Gastrocnemius medialis (tissue), 4 donors: ENCODE data around the gene SLX9. TPM values are rescaled to one million over a fixed set of nuclear protein-coding genes. Genes with fewer than 3 reads are reported as not detected.
A peak's percentile ranks its signal among the peaks of the same experiment; 100 is the strongest.

Source experiments
- ATAC-seq, 2 donors: fragments of 150-250 bp; one replicate each; pipeline ENCODE4 v1.9.1; 2016
- DNase-seq, 2 donors: peaks; one replicate each; pipeline ENCODE4 v3.0.0-alpha.2; 2019
- H3K27ac ChIP-seq, 4 donors: fragments of 200-600 bp; sonication (generic); 1 replicate in 1 of 4; 2 replicates in 3 of 4; pipeline ENCODE4 v1.5.1; 2016 to 2018; ENCODE audit warnings: mild to moderate bottlenecking in 2 of 4, moderate library complexity in 1 of 4
- H3K27me3 ChIP-seq, 3 donors: fragments of 200-600 bp; sonication (generic) in 2 of 3; 1 replicate in 1 of 3; 2 replicates in 2 of 3; pipeline versions ENCODE4 v1.5.1 to v1.6.0; 2016 to 2019; ENCODE audit warnings: mild to moderate bottlenecking in 1 of 3, moderate library complexity in 1 of 3
- H3K36me3 ChIP-seq, 2 donors: fragments of 200-600 bp; sonication (generic) in 1 of 2; one replicate each; pipeline ENCODE4 v1.5.1; 2017 to 2018
- H3K4me1 ChIP-seq, 2 donors: fragments of 200-600 bp; sonication (generic) in 1 of 2; one replicate each; pipeline ENCODE4 v1.5.1; 2016 to 2017; ENCODE audit warnings: mild to moderate bottlenecking in 2 of 2
- H3K4me3 ChIP-seq, 4 donors: fragments of 200-600 bp; sonication (generic) in 3 of 4; 1 replicate in 1 of 4; 2 replicates in 3 of 4; pipeline ENCODE4 v1.5.1; 2016 to 2019; ENCODE audit warnings: mild to moderate bottlenecking in 2 of 4
- H3K9me3 ChIP-seq, 3 donors: fragments of 200-600 bp; sonication (generic) in 2 of 3; 1 replicate in 1 of 3; 2 replicates in 2 of 3; pipeline ENCODE4 v1.5.1; 2016 to 2019
- CTCF ChIP-seq, 5 experiments: fragments of 450-650 bp in 3 of 5; fragments of 200-600 bp in 2 of 5; sonication (generic) in 2 of 5; IDR thresholded peaks in 4 of 5; conservative IDR thresholded peaks in 1 of 5; 1 replicate in 4 of 5; 2 replicates in 1 of 5; pipeline ENCODE4 v1.5.1; 2016 to 2019; ENCODE audit warnings: antibody characterized with exemption in 5 of 5, mild to moderate bottlenecking in 3 of 5, moderate library complexity in 3 of 5
- POLR2A ChIP-seq, 2 donors: fragments of 450-650 bp; IDR thresholded peaks; one replicate each; pipeline ENCODE4 v1.6.1; 2017; ENCODE audit warnings: antibody characterized with exemption in 2 of 2, mild to moderate bottlenecking in 2 of 2, moderate library complexity in 2 of 2
- in situ Hi-C, 4 donors: fragments of 200-750 bp; cut with MboI; loops; one replicate each; pipeline versions ENCODE4 v1.15.0 to v1.8.0; 2017; ENCODE audit warnings: low sequenced_read_pairs in 4 of 4
- intact Hi-C: fragments of 100-400 bp; cut with DNase I; formaldehyde crosslinking; loops from one replicate; pipeline ENCODE4 v1.15.1; 2023; ENCODE audit warnings: low total_unique reads
- total RNA-seq, 4 donors: library from RNA; depleted of rRNA; stranded (reverse); fragments of >200 nt; gene quantifications; one replicate each; pipeline versions ENCODE4 v1.1.0 to v1.2.3, GENCODE V29; 2016

The SLX9 gene
- total RNA-seq, 4 donors from 2014 or later: 23.7 to 37.6 (median 25.8) TPM

DNA sequence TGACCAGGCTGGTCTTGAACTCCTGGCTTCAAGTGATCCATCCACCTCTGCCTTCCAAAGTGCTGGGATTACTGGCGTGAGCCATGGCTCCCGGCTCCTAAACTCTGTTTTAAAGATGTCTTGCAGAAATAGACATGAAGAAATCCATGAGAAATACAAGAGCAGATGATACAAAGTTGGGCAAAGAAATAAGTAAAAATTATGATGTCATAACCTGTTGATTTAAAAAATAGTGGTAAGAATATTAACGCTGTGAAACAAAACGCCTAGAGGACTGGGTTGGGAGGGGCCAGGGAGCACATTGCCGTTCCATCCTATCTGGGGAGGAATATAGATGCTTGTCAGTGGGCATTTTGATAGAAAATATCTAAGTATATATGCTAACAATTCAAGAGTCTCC lies 17.9 kb upstream of the SLX9 start:
- no peaks in the 10 kb centered on the region for H3K9me3 ChIP-seq
- no peak for ATAC-seq
- no peak overlapping the region for H3K27ac ChIP-seq
- no peak for DNase-seq
- no peaks in the 10 kb centered on the region for H3K36me3 ChIP-seq
- TF ChIP-seq CTCF (IDR thresholded peaks at IDR 0.05 in 4 of 5, conservative IDR thresholded peaks at IDR 0.05 in 1 of 5) (no peak), POLR2A (IDR thresholded peaks at IDR 0.05) (no peak)
- in situ Hi-C loops (no loop called here), intact Hi-C loops (no loop called here)
- peaks cover 8 to 18% (median 15%) of the 10 kb centered on the region in 3 donors for H3K27me3 ChIP-seq
- H3K4me3 ChIP-seq: no peak overlapping the region
- H3K4me1 ChIP-seq: no peaks in the 10 kb centered on the region

DNA sequence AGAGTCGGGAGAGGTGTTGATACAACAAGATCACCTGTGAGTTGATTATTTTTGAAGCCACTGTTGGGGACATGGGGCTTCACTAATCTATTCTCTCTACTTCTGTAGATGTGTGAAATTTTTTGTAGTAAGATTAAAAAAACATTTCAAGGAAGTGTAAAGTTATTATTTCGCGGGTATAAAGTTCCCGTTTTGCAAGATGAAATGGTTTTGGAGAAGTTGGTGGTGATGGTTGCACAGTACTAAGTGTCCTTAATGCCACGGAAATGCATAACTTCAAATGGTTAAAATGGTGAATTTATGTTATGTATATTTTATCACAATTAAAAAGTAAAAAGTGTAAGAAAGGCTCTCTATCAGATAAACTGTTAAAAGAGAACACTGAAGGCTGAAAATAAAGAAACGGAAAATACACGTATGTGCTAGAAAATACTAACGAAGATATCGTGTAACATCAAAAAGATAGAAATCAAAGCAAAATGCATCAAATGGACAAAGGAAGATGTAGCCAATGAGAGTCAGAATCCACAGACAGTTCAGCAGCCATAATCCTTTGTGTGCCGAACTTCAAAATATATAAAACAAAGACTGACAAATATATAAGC lies 16.2 kb upstream of the SLX9 start:
- Histone ChIP-seq H3K4me1 (no peaks in the 10 kb centered on the region), H3K27ac (no peak overlapping the region), H3K4me3 (no peak overlapping the region), H3K27me3 (peaks cover 13 to 22% (median 14%) of the 10 kb centered on the region in 3 donors), H3K9me3 (no peaks in the 10 kb centered on the region), H3K36me3 (no peaks in the 10 kb centered on the region)
- ATAC-seq (no peak), DNase-seq (no peak)
- intact Hi-C loops: no loop called here
- no peak for TF ChIP-seq POLR2A (IDR thresholded peaks at IDR 0.05)
- TF ChIP-seq CTCF (IDR thresholded peaks at IDR 0.05 in 4 of 5, conservative IDR thresholded peaks at IDR 0.05 in 1 of 5): no peak
- in situ Hi-C loops: no loop called here

DNA sequence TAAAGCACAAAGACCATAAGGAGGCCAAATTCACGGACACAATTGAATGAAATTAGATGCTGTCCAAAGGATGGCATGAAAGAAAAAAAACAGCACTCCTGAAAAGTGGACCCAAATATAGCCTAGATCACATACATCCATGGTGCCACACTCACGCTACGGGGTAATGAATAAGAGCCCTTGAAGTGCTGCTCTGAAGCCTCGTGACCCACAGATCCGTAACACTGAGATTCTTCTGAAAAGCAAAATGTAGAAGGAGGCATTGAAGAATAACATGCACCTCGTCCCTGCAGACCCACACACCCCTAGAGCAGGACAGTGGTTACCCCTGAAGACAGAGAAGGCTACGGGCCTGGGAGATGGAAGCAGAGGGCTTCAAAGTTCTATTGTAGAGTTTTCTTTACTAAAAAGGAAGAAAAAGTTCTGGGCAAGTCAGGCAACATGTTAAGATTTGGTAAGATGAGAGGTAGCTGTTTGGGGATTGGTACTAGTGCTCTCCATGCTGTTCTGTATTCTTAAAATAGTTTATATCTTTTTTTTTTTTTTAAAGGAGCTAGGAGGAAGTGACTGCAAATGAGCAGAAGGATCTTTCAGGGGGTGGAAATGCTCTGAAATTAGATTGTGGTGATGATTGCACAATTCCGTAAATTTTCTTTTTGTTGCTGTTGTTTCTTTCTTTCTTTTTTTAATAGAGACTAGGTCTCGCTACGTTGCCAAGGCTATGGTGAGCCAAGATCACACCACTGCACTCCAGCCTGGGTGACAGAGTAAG lies 15.0 kb upstream of the SLX9 start:
- Histone ChIP-seq H3K36me3 (no peaks in the 10 kb centered on the region), H3K9me3 (no peaks in the 10 kb centered on the region), H3K27ac (peak overlapping the region in 1 of 4 donors; percentile 10), H3K27me3 (peaks cover 21 to 29% (median 22%) of the 10 kb centered on the region in 3 donors), H3K4me1 (no peaks in the 10 kb centered on the region), H3K4me3 (no peak overlapping the region)
- ATAC-seq: no peak
- intact Hi-C loops (no loop called here), in situ Hi-C loops (loop anchor here in 1 of 4 donors (25.0 kb wide), 1 partner anchor 363 kb away; the partner anchor contains the start of gene POFUT2)
- no peak for DNase-seq
- TF ChIP-seq POLR2A (IDR thresholded peaks at IDR 0.05): no peak
- no peak for TF ChIP-seq CTCF (IDR thresholded peaks at IDR 0.05 in 4 of 5, conservative IDR thresholded peaks at IDR 0.05 in 1 of 5)

DNA sequence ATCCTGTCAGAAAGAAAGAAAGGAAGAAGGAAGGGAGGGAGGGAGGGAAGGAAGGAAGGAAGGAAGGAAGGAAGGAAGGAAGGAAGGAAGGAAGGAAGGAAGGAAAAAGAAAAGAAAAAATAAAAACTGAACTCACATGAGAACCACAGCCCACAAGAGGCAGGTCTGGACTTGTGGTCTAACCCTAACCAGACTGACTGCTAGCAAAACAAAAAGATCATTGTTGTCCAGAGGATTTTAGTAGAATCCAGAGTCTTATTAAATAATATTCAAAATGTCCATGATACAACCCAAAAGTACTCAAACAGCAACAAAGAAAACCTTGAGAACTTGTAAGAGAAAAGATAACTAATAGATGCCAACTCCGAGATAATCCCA lies 14.5 kb upstream of the SLX9 start:
- Histone ChIP-seq H3K27ac (peak overlapping the region in 1 of 4 donors; percentile 10), H3K9me3 (no peaks in the 10 kb centered on the region), H3K36me3 (no peaks in the 10 kb centered on the region), H3K4me3 (no peak overlapping the region), H3K27me3 (peaks cover 27 to 30% (median 28%) of the 10 kb centered on the region in 3 donors), H3K4me1 (no peaks in the 10 kb centered on the region)
- no peak for DNase-seq
- ATAC-seq: no peak
- in situ Hi-C loops (loop anchor here in 1 of 4 donors (25.0 kb wide), 1 partner anchor 362 kb away; the partner anchor contains the start of gene POFUT2), intact Hi-C loops (no loop called here)
- TF ChIP-seq CTCF (IDR thresholded peaks at IDR 0.05 in 4 of 5, conservative IDR thresholded peaks at IDR 0.05 in 1 of 5): no peak
- TF ChIP-seq POLR2A (IDR thresholded peaks at IDR 0.05): no peak
